ENCODE measurements around the gene HSDL1. TPM values are rescaled to one million over a fixed set of nuclear protein-coding genes. Genes with fewer than 3 reads are reported as not detected.
"Not testable (repeated sequence)": the region's sequence is repeated elsewhere in the genome, so short reads cannot be mapped to it uniquely, and the experiment has no call there.

The HSDL1 gene
- total RNA-seq, 2 experiments from 2014 or later = 5.8 to 7.5 TPM

- Mint-ChIP-seq H3K27me3 (ENCODE audit: low read depth) (no peaks in the 10 kb centered on the region), H3K27ac (no peak overlapping the region), H3K4me1 (ENCODE audit: low read depth) (peaks cover 3% of the 10 kb centered on the region), H3K36me3 (ENCODE audit: low read depth) (peaks cover 5% of the 10 kb centered on the region), H3K9me3 (no peaks in the 10 kb centered on the region), H3K4me3 (no peak overlapping the region)
- DNase-seq = no peak
- intact Hi-C loops (cut with micrococcal nuclease) = no loop called here
- CTCF ChIA-PET = interaction anchor here (2.0 kb wide), 1 partner anchor 44 kb away, joined by 6 read pairs; no protein-coding TSS in a partner anchor
Observed at GRCh38 chr16:84131117-84131516, 13.9 kb downstream of the HSDL1 start.

- no peak for DNase-seq
- H3K9me3 Mint-ChIP-seq = no peaks in the 10 kb centered on the region
- H3K4me1 Mint-ChIP-seq (ENCODE audit: low read depth) = no peaks in the 10 kb centered on the region
- no peak overlapping the region for H3K27ac Mint-ChIP-seq
- H3K4me3 Mint-ChIP-seq = no peak overlapping the region
- intact Hi-C loops (cut with micrococcal nuclease) = no loop called here
- H3K27me3 Mint-ChIP-seq (ENCODE audit: low read depth) = no peaks in the 10 kb centered on the region
- CTCF ChIA-PET = no interaction called here
- peaks cover 6% of the 10 kb centered on the region for H3K36me3 Mint-ChIP-seq (ENCODE audit: low read depth)
Observed at GRCh38 chr16:84124257-84125073, 20.5 kb downstream of the HSDL1 start.

- Mint-ChIP-seq H3K4me1 (ENCODE audit: low read depth) (peaks cover 10% of the 10 kb centered on the region), H3K36me3 (ENCODE audit: low read depth) (peaks cover 3% of the 10 kb centered on the region), H3K27ac (no peak overlapping the region), H3K27me3 (ENCODE audit: low read depth) (no peaks in the 10 kb centered on the region), H3K4me3 (no peak overlapping the region), H3K9me3 (no peaks in the 10 kb centered on the region)
- no peak for DNase-seq
- CTCF ChIA-PET = no interaction called here
- intact Hi-C loops (cut with micrococcal nuclease) = no loop called here
Observed at GRCh38 chr16:84121007-84121406, 24.0 kb downstream of the HSDL1 start.

GRCh38 chr16:84120023-84120422 lies 25.0 kb downstream of the HSDL1 start:
- DNase-seq = no peak
- no peak overlapping the region for H3K27ac Mint-ChIP-seq
- H3K4me3 Mint-ChIP-seq = no peak overlapping the region
- peaks cover 17% of the 10 kb centered on the region for H3K4me1 Mint-ChIP-seq (ENCODE audit: low read depth)
- H3K27me3 Mint-ChIP-seq (ENCODE audit: low read depth) = no peaks in the 10 kb centered on the region
- intact Hi-C loops (cut with micrococcal nuclease) = no loop called here
- CTCF ChIA-PET = interaction anchor here (1.1 kb wide), 1 partner anchor 157 kb away, joined by 3 read pairs; no protein-coding TSS in a partner anchor
- H3K36me3 Mint-ChIP-seq (ENCODE audit: low read depth) = no peaks in the 10 kb centered on the region
- no peaks in the 10 kb centered on the region for H3K9me3 Mint-ChIP-seq

- no peaks in the 10 kb centered on the region for H3K27me3 Mint-ChIP-seq (ENCODE audit: low read depth)
- no peaks in the 10 kb centered on the region for H3K9me3 Mint-ChIP-seq
- CTCF ChIA-PET = interaction anchor here (1.1 kb wide), 2 partner anchors 54 to 158 kb away, joined by 3 read pairs; no protein-coding TSS in a partner anchor
- H3K27ac Mint-ChIP-seq = no peak overlapping the region
- no peaks in the 10 kb centered on the region for H3K36me3 Mint-ChIP-seq (ENCODE audit: low read depth)
- DNase-seq = no peak
- no peak overlapping the region for H3K4me3 Mint-ChIP-seq
- peaks cover 18% of the 10 kb centered on the region for H3K4me1 Mint-ChIP-seq (ENCODE audit: low read depth)
- intact Hi-C loops (cut with micrococcal nuclease) = no loop called here
Observed at GRCh38 chr16:84119368-84119767, 25.6 kb downstream of the HSDL1 start.

- DNase-seq; H3K9me3 Mint-ChIP-seq; intact Hi-C loops (cut with micrococcal nuclease); H3K27ac Mint-ChIP-seq; H3K36me3 Mint-ChIP-seq (ENCODE audit: low read depth); H3K27me3 Mint-ChIP-seq (ENCODE audit: low read depth): not testable (repeated sequence)
- Mint-ChIP-seq H3K4me1 (ENCODE audit: low read depth) (peaks cover 22% of the 10 kb centered on the region), H3K4me3 (peak overlapping the region; percentile 53)
- CTCF ChIA-PET = interaction anchor here (0.5 to 1.1 kb wide), 2 partner anchors 18 to 55 kb away, joined by 3 read pairs; no protein-coding TSS in a partner anchor
Observed at GRCh38 chr16:84118315-84118714, 26.7 kb downstream of the HSDL1 start.

- intact Hi-C loops (cut with micrococcal nuclease) = loop anchor here (2.0 kb wide), 2 partner anchors 219 to 311 kb away; partner anchors contain the start of genes HSBP1 and MLYCD
- Mint-ChIP-seq H3K36me3 (ENCODE audit: low read depth) (no peaks in the 10 kb centered on the region), H3K27ac (peak overlapping the region; percentile 86), H3K27me3 (ENCODE audit: low read depth) (no peaks in the 10 kb centered on the region), H3K4me1 (ENCODE audit: low read depth) (peaks cover 24% of the 10 kb centered on the region), H3K9me3 (no peaks in the 10 kb centered on the region), H3K4me3 (peak overlapping the region; percentile 91)
- CTCF ChIA-PET = interaction anchor here (0.9 to 2.2 kb wide), 9 partner anchors 20 to 70 kb away, joined by 3 to 12 read pairs (median 4); partner anchors contain the start of genes DNAAF1, HSDL1 and TAF1C
- DNase-seq = peak; percentile 57
Observed at GRCh38 chr16:84117494-84117843, 27.5 kb downstream of the HSDL1 start.

- peak within 1 kb of the TSS; percentile 91 for H3K4me3 Mint-ChIP-seq
- H3K36me3 Mint-ChIP-seq (ENCODE audit: low read depth) = no peaks in the 10 kb centered on the region
- intact Hi-C loops (cut with micrococcal nuclease) = loop anchor here (1.0 to 2.0 kb wide), 5 partner anchors 28 to 310 kb away; partner anchors contain the start of genes DNAAF1, HSBP1, HSDL1 and MLYCD
- CTCF ChIA-PET = interaction anchor here (0.6 to 2.2 kb wide), 11 partner anchors 21 to 71 kb away, joined by 3 to 12 read pairs (median 3); partner anchors contain the start of genes DNAAF1, HSDL1 and TAF1C
- peak within 1 kb of the TSS; percentile 89 for H3K27ac Mint-ChIP-seq
- peaks cover 26% of the 10 kb centered on the region for H3K4me1 Mint-ChIP-seq (ENCODE audit: low read depth)
- H3K9me3 Mint-ChIP-seq = no peaks in the 10 kb centered on the region
- H3K27me3 Mint-ChIP-seq (ENCODE audit: low read depth) = no peaks in the 10 kb centered on the region
- peak; percentile 98 for DNase-seq
Observed at GRCh38 chr16:84116720-84117493, 28.1 kb downstream of the HSDL1 start, which contains the start of gene MBTPS1. MBTPS1 (minus strand) TSS chr16:84116942; CDS start chr16:84101783, 15,159 bp downstream.

GRCh38 chr16:84115919-84116719 lies 28.9 kb downstream of the HSDL1 start:
- H3K9me3 Mint-ChIP-seq = no peaks in the 10 kb centered on the region
- peak overlapping the region; percentile 89 for H3K27ac Mint-ChIP-seq
- no peaks in the 10 kb centered on the region for H3K36me3 Mint-ChIP-seq (ENCODE audit: low read depth)
- CTCF ChIA-PET = interaction anchor here (0.6 to 2.2 kb wide), 10 partner anchors 21 to 72 kb away, joined by 3 to 12 read pairs (median 3); partner anchors contain the start of gene TAF1C
- peaks cover 32% of the 10 kb centered on the region for H3K4me1 Mint-ChIP-seq (ENCODE audit: low read depth)
- H3K27me3 Mint-ChIP-seq (ENCODE audit: low read depth) = no peaks in the 10 kb centered on the region
- DNase-seq = peak; percentile 70
- intact Hi-C loops (cut with micrococcal nuclease) = loop anchor here (1.0 to 2.0 kb wide), 5 partner anchors 29 to 309 kb away; partner anchors contain the start of genes DNAAF1, HSBP1, HSDL1 and MLYCD
- peak overlapping the region; percentile 91 for H3K4me3 Mint-ChIP-seq

- peaks cover 44% of the 10 kb centered on the region for H3K4me1 Mint-ChIP-seq (ENCODE audit: low read depth)
- intact Hi-C loops (cut with micrococcal nuclease); H3K27ac Mint-ChIP-seq; H3K27me3 Mint-ChIP-seq (ENCODE audit: low read depth); H3K4me3 Mint-ChIP-seq; H3K36me3 Mint-ChIP-seq (ENCODE audit: low read depth); H3K9me3 Mint-ChIP-seq: not testable (repeated sequence)
- CTCF ChIA-PET = interaction anchor here (0.8 to 1.2 kb wide), 3 partner anchors 22 to 75 kb away, joined by 3 to 6 read pairs (median 3); partner anchors contain the start of gene TAF1C
- peak; percentile 26 for DNase-seq
Observed at GRCh38 chr16:84111949-84112348, 33.0 kb downstream of the HSDL1 start.

GRCh38 chr16:84111525-84111924 lies 33.5 kb downstream of the HSDL1 start:
- Mint-ChIP-seq H3K4me3 (no peak overlapping the region), H3K4me1 (ENCODE audit: low read depth) (peaks cover 48% of the 10 kb centered on the region), H3K36me3 (ENCODE audit: low read depth) (peaks cover 2% of the 10 kb centered on the region), H3K27ac (no peak overlapping the region), H3K27me3 (ENCODE audit: low read depth) (no peaks in the 10 kb centered on the region), H3K9me3 (no peaks in the 10 kb centered on the region)
- CTCF ChIA-PET = interaction anchor here (0.8 to 1.4 kb wide), 3 partner anchors 22 to 155 kb away, joined by 3 to 6 read pairs (median 3); partner anchors contain the start of gene TAF1C
- intact Hi-C loops (cut with micrococcal nuclease) = no loop called here
- DNase-seq = no peak
